CD14-positive monocyte (primary cell): Measurements from ENCODE around the gene ARNT2. TPM values are rescaled to one million over a fixed set of nuclear protein-coding genes. Genes with fewer than 3 reads are reported as not detected.

Experiments
- DNase-seq, 3 donors: peaks; one replicate each; pipeline ENCODE4 v3.0.0-alpha.2; 2011 to 2022
- H2AFZ ChIP-seq: 2 replicates; pipeline ENCODE4 v1.6.0; 2012; ENCODE audit warnings: mild to moderate bottlenecking, low read depth, low read length, inconsistent platforms; ENCODE audit not compliant: insufficient read depth, poor library complexity, severe bottlenecking
- H3K27ac ChIP-seq, 2 donors: 1 replicate in 1 of 2; 2 replicates in 1 of 2; pipeline ENCODE4 v1.5.1; 2012 to 2013; ENCODE audit warnings: low read length in 2 of 2, control low read depth in 1 of 2, inconsistent platforms in 1 of 2, low read depth in 1 of 2, mild to moderate bottlenecking in 1 of 2
- H3K27me3 ChIP-seq, 2 donors: one replicate each; pipeline versions ENCODE4 v1.6.0 to v1.6.1; 2011 to 2013; ENCODE audit warnings: low read length in 2 of 2; ENCODE audit not compliant: control insufficient read depth in 2 of 2, insufficient read depth in 2 of 2
- H3K36me3 ChIP-seq, 2 donors: replicated peaks in 1 of 2; 1 replicate in 1 of 2; 2 replicates in 1 of 2; pipeline versions ENCODE4 v1.5.1 to v1.6.1; 2012 to 2013; ENCODE audit warnings: low read length in 2 of 2, control low read depth in 1 of 2, inconsistent platforms in 1 of 2, mild to moderate bottlenecking in 1 of 2; ENCODE audit not compliant: insufficient read depth in 2 of 2, control insufficient read depth in 1 of 2
- H3K4me1 ChIP-seq, 2 donors: 1 replicate in 1 of 2; 2 replicates in 1 of 2; pipeline versions ENCODE4 v1.5.1 to v1.6.1; 2012 to 2013; ENCODE audit warnings: low read length in 2 of 2, control low read depth in 1 of 2, inconsistent platforms in 1 of 2, mild to moderate bottlenecking in 1 of 2, moderate library complexity in 1 of 2; ENCODE audit not compliant: insufficient read depth in 2 of 2, control insufficient read depth in 1 of 2
- H3K4me2 ChIP-seq: replicated peaks from 2 replicates; pipeline ENCODE3; 2012; ENCODE audit warnings: low read length, moderate library complexity, mild to moderate bottlenecking; ENCODE audit not compliant: poor library complexity, severe bottlenecking; ENCODE audit errors: extremely low read depth
- H3K4me3 ChIP-seq, 3 experiments: fragments of 200-600 bp in 1 of 3; sonication (generic) in 1 of 3; replicated peaks in 1 of 3; 1 replicate in 2 of 3; 2 replicates in 1 of 3; pipeline ENCODE4 v1.5.1; 2011 to 2013; ENCODE audit warnings: low read length in 3 of 3, mild to moderate bottlenecking in 3 of 3, control low read depth in 2 of 3, low read depth in 2 of 3, inconsistent platforms in 1 of 3, moderate library complexity in 1 of 3
- H3K79me2 ChIP-seq: 2 replicates; pipeline ENCODE4 v1.6.0; 2012; ENCODE audit warnings: mild to moderate bottlenecking, control low read depth, inconsistent platforms, low read length, moderate library complexity; ENCODE audit not compliant: insufficient read depth
- H3K9ac ChIP-seq: 2 replicates; pipeline ENCODE4 v1.6.0; 2017; ENCODE audit warnings: low read length, mild to moderate bottlenecking; ENCODE audit not compliant: insufficient read depth, poor library complexity, severe bottlenecking
- H3K9me3 ChIP-seq, 2 donors: replicated peaks in 1 of 2; 1 replicate in 1 of 2; 2 replicates in 1 of 2; pipeline versions ENCODE4 v1.5.1 to v1.6.1; 2012 to 2013; ENCODE audit warnings: low read length in 2 of 2, control low read depth in 1 of 2; ENCODE audit not compliant: control insufficient read depth in 1 of 2, insufficient read depth in 1 of 2
- H4K20me1 ChIP-seq: 2 replicates; pipeline ENCODE4 v1.6.0; 2012; ENCODE audit warnings: mild to moderate bottlenecking, low read length, control low read depth, moderate library complexity; ENCODE audit not compliant: insufficient read depth
- H3K27ac Mint-ChIP-seq, 7 donors: one replicate each; pipeline ENCODE4 v1.8.0; 2020; ENCODE audit warnings: mild to moderate bottlenecking in 7 of 7, mixed read lengths in 7 of 7, moderate library complexity in 6 of 7, inconsistent platforms in 2 of 7
- H3K27me3 Mint-ChIP-seq, 3 donors: one replicate each; pipeline ENCODE4 v1.8.0; 2021 to 2022; ENCODE audit warnings: low read depth in 3 of 3, mild to moderate bottlenecking in 3 of 3, mixed read lengths in 3 of 3, moderate library complexity in 3 of 3, inconsistent platforms in 1 of 3
- H3K36me3 Mint-ChIP-seq, 2 donors: one replicate each; pipeline ENCODE4 v1.8.0; 2020; ENCODE audit warnings: mixed read lengths in 2 of 2, inconsistent platforms in 1 of 2, mild to moderate bottlenecking in 1 of 2
- H3K4me1 Mint-ChIP-seq: one replicate; pipeline ENCODE4 v1.8.0; 2020; ENCODE audit warnings: mild to moderate bottlenecking, mixed read lengths
- H3K4me3 Mint-ChIP-seq, 2 donors: one replicate each; pipeline ENCODE4 v1.8.0; 2020; ENCODE audit warnings: mild to moderate bottlenecking in 2 of 2, mixed read lengths in 2 of 2, moderate library complexity in 1 of 2
- H3K9me3 Mint-ChIP-seq, 7 donors: one replicate each; pipeline ENCODE4 v1.8.0; 2020 to 2022; ENCODE audit warnings: mixed read lengths in 7 of 7, mild to moderate bottlenecking in 6 of 7, moderate library complexity in 6 of 7, inconsistent platforms in 2 of 7
- WGBS: methylation state at CpG from one replicate; pipeline ENCODE4 v1.1.5; 2013; ENCODE audit warnings: missing lambda C conversion rate; ENCODE audit not compliant: insufficient coverage; 5-methylcytosine and 5-hydroxymethylcytosine counted together
- intact Hi-C, 2 donors: fragments of 100-400 bp; cut with micrococcal nuclease; formaldehyde crosslinking; loops; one replicate each; pipeline versions ENCODE4 v1.15.0 to v1.15.1; 2023
- polyA plus RNA-seq, 3 donors: library from polyadenylated mRNA; depleted of rRNA in 1 of 3; unstranded in 2 of 3; stranded (reverse) in 1 of 3; fragments of 300-500 nt in 2 of 3; fragments of >200 nt in 1 of 3; fragmentation: Illumina TruSeq in 2 of 3; gene quantifications; 1 replicate in 2 of 3; 2 replicates in 1 of 3; pipeline ENCODE4 v1.2.3, GENCODE V29; 2012 to 2021
- TF ChIP-seq, protein P1 (sequence below): fragments of 200-600 bp; IDR thresholded peaks from one replicate; pipeline ENCODE4 v1.8.0; 2022; ENCODE audit warnings: antibody characterized with exemption, mild to moderate bottlenecking

Gene ARNT2
- polyA plus RNA-seq, 3 donors = not detected

DNA sequence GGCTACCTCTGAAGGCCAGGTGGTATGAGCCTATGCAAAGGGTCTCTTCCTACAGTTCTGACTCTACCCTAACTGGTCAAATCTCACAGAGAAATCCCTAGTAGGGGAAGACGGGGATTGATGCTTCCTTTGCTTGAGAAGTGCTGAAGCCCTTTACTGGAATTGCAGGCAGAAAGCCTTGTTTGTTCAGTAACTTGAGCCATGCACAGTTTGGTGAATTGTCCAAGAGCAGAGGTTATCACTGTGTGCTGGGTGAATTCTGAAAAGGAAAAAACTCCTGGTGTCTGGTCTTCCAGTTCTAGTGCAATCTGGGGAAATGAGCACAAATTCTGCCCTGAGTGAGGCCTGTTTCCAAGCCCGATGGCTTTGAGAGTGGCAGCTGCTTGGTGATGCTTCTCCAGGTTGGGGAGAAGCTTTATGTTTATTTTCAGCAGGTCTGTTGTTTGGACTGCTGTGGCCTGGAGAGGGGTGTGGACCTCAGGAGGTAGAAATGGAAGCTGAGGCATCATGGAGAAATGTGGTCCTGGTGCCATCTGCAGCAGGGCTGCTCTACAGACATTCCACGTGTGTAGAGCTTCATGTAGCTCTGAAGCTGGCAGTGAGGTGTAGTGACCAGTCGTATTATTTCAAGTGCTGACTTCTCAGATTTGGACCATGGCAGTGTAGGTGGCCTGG is 60.9 kb downstream of the ARNT2 start:
- no peak for DNase-seq
- Histone ChIP-seq H3K9ac (no peak overlapping the region), H3K36me3 (no peaks in the 10 kb centered on the region), H3K27ac (no peak overlapping the region), H3K4me2 (no peak overlapping the region), H3K4me1 (peaks cover 5 to 8% of the 10 kb centered on the region in 2 donors), H3K27me3 (peaks cover 27 to 72% of the 10 kb centered on the region in 2 donors), H4K20me1 (no peaks in the 10 kb centered on the region), H3K9me3 (no peaks in the 10 kb centered on the region), H3K79me2 (no peaks in the 10 kb centered on the region), H2AFZ (no peak overlapping the region), H3K4me3 (no peak overlapping the region)
- H3K27ac Mint-ChIP-seq = no peak overlapping the region
- peaks cover 7% of the 10 kb centered on the region for H3K4me1 Mint-ChIP-seq
- 97% methylated on average over 3 of the region's 4 CpGs for WGBS
- intact Hi-C loops = no loop called here
- peaks cover 0 to 3% of the 10 kb centered on the region in 2 donors for H3K36me3 Mint-ChIP-seq
- peaks cover 0 to 6% (median 2%) of the 10 kb centered on the region in 7 donors for H3K9me3 Mint-ChIP-seq
- TF ChIP-seq, protein P1, sequence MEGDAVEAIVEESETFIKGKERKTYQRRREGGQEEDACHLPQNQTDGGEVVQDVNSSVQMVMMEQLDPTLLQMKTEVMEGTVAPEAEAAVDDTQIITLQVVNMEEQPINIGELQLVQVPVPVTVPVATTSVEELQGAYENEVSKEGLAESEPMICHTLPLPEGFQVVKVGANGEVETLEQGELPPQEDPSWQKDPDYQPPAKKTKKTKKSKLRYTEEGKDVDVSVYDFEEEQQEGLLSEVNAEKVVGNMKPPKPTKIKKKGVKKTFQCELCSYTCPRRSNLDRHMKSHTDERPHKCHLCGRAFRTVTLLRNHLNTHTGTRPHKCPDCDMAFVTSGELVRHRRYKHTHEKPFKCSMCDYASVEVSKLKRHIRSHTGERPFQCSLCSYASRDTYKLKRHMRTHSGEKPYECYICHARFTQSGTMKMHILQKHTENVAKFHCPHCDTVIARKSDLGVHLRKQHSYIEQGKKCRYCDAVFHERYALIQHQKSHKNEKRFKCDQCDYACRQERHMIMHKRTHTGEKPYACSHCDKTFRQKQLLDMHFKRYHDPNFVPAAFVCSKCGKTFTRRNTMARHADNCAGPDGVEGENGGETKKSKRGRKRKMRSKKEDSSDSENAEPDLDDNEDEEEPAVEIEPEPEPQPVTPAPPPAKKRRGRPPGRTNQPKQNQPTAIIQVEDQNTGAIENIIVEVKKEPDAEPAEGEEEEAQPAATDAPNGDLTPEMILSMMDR = no peak
- peaks cover 63 to 87% (median 73%) of the 10 kb centered on the region in 3 donors for H3K27me3 Mint-ChIP-seq
- no peak overlapping the region for H3K4me3 Mint-ChIP-seq

DNA sequence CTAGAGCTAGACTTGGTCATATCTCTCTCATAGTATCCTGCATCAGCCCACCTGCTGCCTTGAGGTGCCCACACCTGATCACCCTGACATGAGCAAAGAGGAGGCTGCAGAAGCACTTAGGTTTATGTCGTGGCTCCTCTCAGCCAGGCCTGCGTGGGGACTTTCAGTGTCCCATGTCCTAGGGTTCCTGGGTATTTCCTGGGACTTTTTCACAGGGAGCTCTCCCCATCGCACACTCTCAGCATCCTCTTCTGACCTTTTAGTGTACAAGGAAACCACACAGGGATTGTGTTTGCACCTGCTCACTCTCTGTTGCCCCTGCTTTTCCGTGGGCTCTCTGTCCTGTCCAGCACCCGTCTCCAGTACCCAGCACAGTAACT is 61.4 kb downstream of the ARNT2 start:
- no peaks in the 10 kb centered on the region for H4K20me1 ChIP-seq
- H3K27me3 Mint-ChIP-seq = peaks cover 62 to 87% (median 71%) of the 10 kb centered on the region in 3 donors
- peaks cover 7% of the 10 kb centered on the region for H3K4me1 Mint-ChIP-seq
- peak overlapping the region in 1 of 2 donors; percentile 43 for H3K4me3 Mint-ChIP-seq
- no peak overlapping the region for H3K27ac ChIP-seq
- H3K9me3 Mint-ChIP-seq = peaks cover 0 to 6% (median 2%) of the 10 kb centered on the region in 7 donors
- H3K27ac Mint-ChIP-seq = no peak overlapping the region
- DNase-seq = no peak
- TF ChIP-seq, protein P1 = no peak
- H3K9me3 ChIP-seq = no peaks in the 10 kb centered on the region
- H3K79me2 ChIP-seq = no peaks in the 10 kb centered on the region
- H3K4me2 ChIP-seq = no peak overlapping the region
- no peak overlapping the region for H2AFZ ChIP-seq
- peaks cover 5 to 8% of the 10 kb centered on the region in 2 donors for H3K4me1 ChIP-seq
- 94% methylated on average over 5 of the region's 5 CpGs for WGBS
- H3K36me3 Mint-ChIP-seq = peaks cover 0 to 2% of the 10 kb centered on the region in 2 donors
- no peaks in the 10 kb centered on the region for H3K36me3 ChIP-seq
- peaks cover 27 to 69% of the 10 kb centered on the region in 2 donors for H3K27me3 ChIP-seq
- intact Hi-C loops = no loop called here
- H3K9ac ChIP-seq = no peak overlapping the region
- no peak overlapping the region for H3K4me3 ChIP-seq
